GM18499 (cell line): ENCODE results near the gene OTULINL.

Experiments used
- ATAC-seq: cut with Tn5 transposase; IDR thresholded peaks from one replicate; pipeline ENCODE4 v1.9.1; 2021; ENCODE audit warnings: moderate number of reproducible peaks; ENCODE audit not compliant: insufficient read depth, unreplicated experiment

OTULINL gene

DNA sequence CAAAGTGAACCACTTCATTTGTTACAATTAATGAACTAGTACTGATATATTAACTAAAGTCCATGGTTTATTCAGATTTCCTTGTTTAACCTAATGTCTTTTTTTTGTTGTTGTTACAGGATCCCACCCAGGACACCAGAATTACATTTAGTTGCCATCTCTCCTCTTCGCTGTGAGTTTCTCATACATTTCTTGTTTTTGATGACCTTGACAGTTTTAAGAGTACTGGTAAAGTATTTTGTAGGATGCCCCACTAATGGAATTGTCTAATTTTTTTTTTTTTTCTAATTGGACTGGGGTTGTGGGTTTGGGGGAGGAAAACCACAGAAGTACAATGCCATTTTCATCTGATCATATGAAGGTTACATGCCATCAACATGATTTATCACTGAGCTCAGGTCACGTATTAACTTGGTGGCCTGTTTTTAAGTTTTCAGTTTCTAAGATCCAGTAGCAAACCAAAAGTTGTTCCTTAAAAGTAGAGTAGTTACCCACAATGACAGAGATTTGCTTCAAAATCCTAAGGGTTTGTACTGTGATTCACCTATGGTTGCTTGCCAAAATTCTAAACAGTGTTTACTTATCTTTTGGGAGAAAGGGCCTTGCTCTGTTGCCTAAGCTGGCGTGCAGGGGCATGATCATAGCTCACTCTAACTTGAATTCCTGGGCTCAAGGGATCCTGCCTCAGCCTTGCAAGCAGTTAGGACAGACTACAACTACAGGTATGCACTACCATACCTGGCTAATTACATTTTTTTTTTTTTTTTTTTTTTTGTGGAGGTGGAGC lies 78.4 kb downstream of the OTULINL start:
- ATAC-seq = no peak

DNA sequence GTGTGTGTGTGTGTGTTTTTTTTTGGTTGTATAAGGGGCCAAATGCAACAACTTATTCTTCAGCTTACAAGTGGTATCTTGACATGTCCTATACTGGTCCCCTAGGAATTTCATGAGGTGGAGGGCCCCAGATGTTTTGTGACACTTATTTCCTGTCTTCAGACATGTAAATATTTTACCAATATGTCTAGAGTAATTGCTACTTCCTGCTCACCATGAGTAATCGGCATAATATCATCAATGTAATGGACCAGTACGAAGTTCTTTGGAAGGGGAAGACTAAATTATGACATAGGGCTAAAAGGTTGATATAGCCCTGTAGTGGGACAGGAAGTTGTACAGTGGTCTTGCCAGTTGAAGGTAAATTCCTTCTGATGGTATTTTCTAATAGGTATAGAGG lies 79.2 kb downstream of the OTULINL start:
- ATAC-seq = no peak
